GM19438 (cell line): ENCODE data around the gene MORN3.
"Not testable (repeated sequence)": the region's sequence is repeated elsewhere in the genome, so short reads cannot be mapped to it uniquely, and the experiment has no call there.

ENCODE experiments used
- ATAC-seq: cut with Tn5 transposase; IDR thresholded peaks from one replicate; pipeline ENCODE4 v1.9.1; 2021; ENCODE audit warnings: low read depth; ENCODE audit not compliant: unreplicated experiment

MORN3 gene

GRCh38 chr12:121649322-121649721 is 20.1 kb downstream of the MORN3 start:
- no peak for ATAC-seq

GRCh38 chr12:121648458-121649028 is 20.9 kb downstream of the MORN3 start:
- ATAC-seq, result no peak

- no peak for ATAC-seq
Measured at GRCh38 chr12:121641343-121641630, 28.2 kb downstream of the MORN3 start.

GRCh38 chr12:121638298-121639202 is 30.9 kb downstream of the MORN3 start:
- no peak for ATAC-seq

- peak; percentile 80 for ATAC-seq
Measured at GRCh38 chr12:121637231-121637914, 32.1 kb downstream of the MORN3 start.

GRCh38 chr12:121634836-121635235 is 34.6 kb downstream of the MORN3 start:
- no peak for ATAC-seq

- ATAC-seq, result not testable (repeated sequence)
Measured at GRCh38 chr12:121633833-121634196, 35.6 kb downstream of the MORN3 start.

- no peak for ATAC-seq
Measured at GRCh38 chr12:121632069-121632970, 37.1 kb downstream of the MORN3 start.

GRCh38 chr12:121630791-121631355 is 38.6 kb downstream of the MORN3 start:
- no peak for ATAC-seq

- no peak for ATAC-seq
Measured at GRCh38 chr12:121628536-121628935, 40.9 kb downstream of the MORN3 start.

- ATAC-seq, result no peak
Measured at GRCh38 chr12:121628037-121628436, 41.4 kb downstream of the MORN3 start.

GRCh38 chr12:121626853-121627640 is 42.4 kb downstream of the MORN3 start:
- ATAC-seq, result peak; percentile 29

- ATAC-seq, result peak; percentile 51
Measured at GRCh38 chr12:121626087-121626852, 43.2 kb downstream of the MORN3 start, which contains the start of gene ORAI1. Gene ORAI1 (plus strand): TSS chr12:121626530.

GRCh38 chr12:121620333-121620891 is 49.0 kb downstream of the MORN3 start:
- no peak for ATAC-seq

- no peak for ATAC-seq
Measured at GRCh38 chr12:121618659-121619233, 50.7 kb downstream of the MORN3 start.

- ATAC-seq, result no peak
Measured at GRCh38 chr12:121614872-121615467, 54.5 kb downstream of the MORN3 start.

- ATAC-seq, result no peak
Measured at GRCh38 chr12:121613462-121613861, 56.0 kb downstream of the MORN3 start.

- no peak for ATAC-seq
Measured at GRCh38 chr12:121611306-121611705, 58.1 kb downstream of the MORN3 start.
